HL-60/S4 (cell line): ENCODE data around the gene SLC25A31.

Source experiments
- in situ Hi-C: fragments of 300-500 bp; cut with MboI; formaldehyde crosslinking; loops from 2 replicates; pipeline ENCODE4 v1.14.3; 2022; ENCODE audit warnings: low sequenced_read_pairs

SLC25A31 gene

GRCh38 chr4:127730142-127730913 lies at the start of gene SLC25A31:
Gene SLC25A31 (plus strand): TSS chr4:127730400. CDS start chr4:127730546, 146 bp downstream.
- in situ Hi-C loops, result loop anchor here (25.0 kb wide), 1 partner anchor 118 kb away; no protein-coding TSS in a partner anchor

GRCh38 chr4:127685292-127685691 lies 44.9 kb upstream of the SLC25A31 start:
- in situ Hi-C loops, result no loop called here

- in situ Hi-C loops, result no loop called here
Measured at GRCh38 chr4:127686658-127687057, 43.5 kb upstream of the SLC25A31 start.

GRCh38 chr4:127687580-127687979 lies 42.6 kb upstream of the SLC25A31 start:
- in situ Hi-C loops, result no loop called here

GRCh38 chr4:127698789-127699200 lies 31.4 kb upstream of the SLC25A31 start:
- in situ Hi-C loops, result no loop called here

GRCh38 chr4:127708985-127709384 lies 21.2 kb upstream of the SLC25A31 start:
- in situ Hi-C loops, result no loop called here

GRCh38 chr4:127709456-127709855 lies 20.7 kb upstream of the SLC25A31 start:
- in situ Hi-C loops, result no loop called here

- in situ Hi-C loops, result loop anchor here (25.0 kb wide), 1 partner anchor 119 kb away; no protein-coding TSS in a partner anchor
Measured at GRCh38 chr4:127731406-127731805, 1.2 kb downstream of the SLC25A31 start.

GRCh38 chr4:127732623-127733328 lies 2.6 kb downstream of the SLC25A31 start:
- in situ Hi-C loops, result loop anchor here (25.0 kb wide), 1 partner anchor 120 kb away; no protein-coding TSS in a partner anchor

- in situ Hi-C loops, result loop anchor here (25.0 kb wide), 1 partner anchor 123 kb away; no protein-coding TSS in a partner anchor
Measured at GRCh38 chr4:127734976-127735375, 4.8 kb downstream of the SLC25A31 start.

- in situ Hi-C loops, result loop anchor here (25.0 kb wide), 1 partner anchor 125 kb away; no protein-coding TSS in a partner anchor
Measured at GRCh38 chr4:127737295-127737694, 7.1 kb downstream of the SLC25A31 start.

GRCh38 chr4:127741247-127741646 lies 11.0 kb downstream of the SLC25A31 start:
- in situ Hi-C loops, result loop anchor here (25.0 kb wide), 1 partner anchor 129 kb away; no protein-coding TSS in a partner anchor

GRCh38 chr4:127747883-127748282 lies 17.7 kb downstream of the SLC25A31 start:
- in situ Hi-C loops, result loop anchor here (25.0 kb wide), 1 partner anchor 136 kb away; no protein-coding TSS in a partner anchor

GRCh38 chr4:127748957-127749356 lies 18.8 kb downstream of the SLC25A31 start:
- in situ Hi-C loops, result loop anchor here (25.0 kb wide), 1 partner anchor 137 kb away; no protein-coding TSS in a partner anchor

GRCh38 chr4:127756906-127757305 lies 26.7 kb downstream of the SLC25A31 start:
- in situ Hi-C loops, result no loop called here

- in situ Hi-C loops, result no loop called here
Measured at GRCh38 chr4:127759228-127759820, 29.1 kb downstream of the SLC25A31 start.

GRCh38 chr4:127759893-127760292 lies 29.7 kb downstream of the SLC25A31 start:
- in situ Hi-C loops, result no loop called here

- in situ Hi-C loops, result no loop called here
Measured at GRCh38 chr4:127771535-127772275, 41.5 kb downstream of the SLC25A31 start.

GRCh38 chr4:127772769-127773671 lies 42.8 kb downstream of the SLC25A31 start:
- in situ Hi-C loops, result no loop called here
